KOPT-K1 (cell line): Measurements from ENCODE around the gene TMEM178B.

Source experiments
- H3K27ac ChIP-seq: fragments of 200-600 bp; sonication (generic); 2 replicates; pipeline ENCODE4 v1.5.1; 2016; ENCODE audit warnings: antibody characterized with exemption, mild to moderate bottlenecking, low read depth, low read length; ENCODE audit not compliant: poor library complexity, severe bottlenecking
- H3K36me3 ChIP-seq: fragments of 200-600 bp; sonication (generic); 2 replicates; pipeline ENCODE4 v1.5.1; 2017; ENCODE audit warnings: antibody characterized with exemption, mild to moderate bottlenecking, low read length, moderate library complexity; ENCODE audit not compliant: insufficient read depth
- H3K9me3 ChIP-seq: fragments of 200-600 bp; sonication (generic); 2 replicates; pipeline ENCODE4 v1.5.1; 2017; ENCODE audit warnings: antibody characterized with exemption, low read length, mild to moderate bottlenecking; ENCODE audit not compliant: insufficient read depth, poor library complexity, severe bottlenecking

Gene TMEM178B

GRCh38 chr7:141263508-141263907 lies 189.6 kb downstream of the TMEM178B start:
- Histone ChIP-seq H3K9me3 (no peaks in the 10 kb centered on the region), H3K36me3 (no peaks in the 10 kb centered on the region), H3K27ac (no peak overlapping the region)

- Histone ChIP-seq H3K9me3 (no peaks in the 10 kb centered on the region), H3K36me3 (no peaks in the 10 kb centered on the region), H3K27ac (no peak overlapping the region)
Observed at GRCh38 chr7:141263983-141264382, 190.1 kb downstream of the TMEM178B start.

GRCh38 chr7:141264511-141264910 lies 190.6 kb downstream of the TMEM178B start:
- Histone ChIP-seq H3K27ac (no peak overlapping the region), H3K36me3 (no peaks in the 10 kb centered on the region), H3K9me3 (no peaks in the 10 kb centered on the region)

GRCh38 chr7:141265668-141266067 lies 191.8 kb downstream of the TMEM178B start:
- H3K9me3 ChIP-seq: no peaks in the 10 kb centered on the region
- H3K27ac ChIP-seq: no peak overlapping the region
- no peaks in the 10 kb centered on the region for H3K36me3 ChIP-seq

GRCh38 chr7:141268614-141269013 lies 194.8 kb downstream of the TMEM178B start:
- Histone ChIP-seq H3K36me3 (no peaks in the 10 kb centered on the region), H3K27ac (no peak overlapping the region), H3K9me3 (no peaks in the 10 kb centered on the region)

DNA sequence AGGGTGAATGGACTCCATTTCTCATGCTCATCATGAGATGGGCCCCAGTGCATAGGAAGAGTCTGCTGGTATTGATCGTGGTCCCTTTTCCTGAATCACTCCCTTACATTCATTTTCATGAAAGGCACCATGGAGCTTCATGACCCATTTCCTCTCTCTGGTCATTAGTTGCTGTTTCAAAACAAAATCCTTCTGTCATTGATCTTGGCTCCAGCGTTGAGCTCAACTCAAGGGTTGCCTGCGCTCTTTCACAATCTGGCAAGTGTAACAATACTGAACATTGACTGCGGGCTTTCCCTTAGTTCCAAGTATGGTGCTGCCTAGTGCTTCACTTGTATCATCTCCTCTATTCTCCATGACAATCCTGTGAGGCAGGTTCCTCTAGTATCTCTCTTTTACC lies 197.6 kb downstream of the TMEM178B start:
- Histone ChIP-seq H3K9me3 (no peaks in the 10 kb centered on the region), H3K36me3 (no peaks in the 10 kb centered on the region), H3K27ac (no peak overlapping the region)

- Histone ChIP-seq H3K27ac (no peak overlapping the region), H3K9me3 (no peaks in the 10 kb centered on the region), H3K36me3 (no peaks in the 10 kb centered on the region)
Observed at GRCh38 chr7:141272417-141272816, 198.6 kb downstream of the TMEM178B start.

GRCh38 chr7:141275350-141275749 lies 201.5 kb downstream of the TMEM178B start:
- Histone ChIP-seq H3K27ac (no peak overlapping the region), H3K9me3 (no peaks in the 10 kb centered on the region), H3K36me3 (no peaks in the 10 kb centered on the region)

- Histone ChIP-seq H3K27ac (no peak overlapping the region), H3K36me3 (no peaks in the 10 kb centered on the region), H3K9me3 (no peaks in the 10 kb centered on the region)
Observed at GRCh38 chr7:141276031-141276430, 202.2 kb downstream of the TMEM178B start.

GRCh38 chr7:141280100-141280499 lies 206.2 kb downstream of the TMEM178B start:
- H3K27ac ChIP-seq: no peak overlapping the region
- no peaks in the 10 kb centered on the region for H3K36me3 ChIP-seq
- H3K9me3 ChIP-seq: no peaks in the 10 kb centered on the region

DNA sequence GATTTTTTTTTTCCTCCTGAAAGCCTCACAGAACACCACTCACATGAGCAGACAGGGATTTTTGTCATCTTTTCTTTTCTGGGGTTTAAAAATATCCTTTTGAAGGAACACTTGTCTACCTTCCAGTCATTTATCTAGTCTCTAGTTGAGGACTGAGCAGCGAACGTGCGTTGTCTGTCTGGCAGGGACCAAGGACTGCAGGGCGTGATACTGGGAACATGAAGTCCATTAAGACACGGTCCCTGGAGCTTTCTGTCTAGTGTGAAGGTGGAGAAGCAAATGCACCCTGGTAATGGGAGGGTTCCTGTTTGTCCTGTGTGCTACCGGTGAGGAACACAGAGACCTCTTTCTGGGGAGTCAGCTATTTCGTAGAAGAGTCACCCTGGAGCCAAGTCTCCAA lies 207.4 kb downstream of the TMEM178B start:
- Histone ChIP-seq H3K36me3 (no peaks in the 10 kb centered on the region), H3K27ac (no peak overlapping the region), H3K9me3 (no peaks in the 10 kb centered on the region)

DNA sequence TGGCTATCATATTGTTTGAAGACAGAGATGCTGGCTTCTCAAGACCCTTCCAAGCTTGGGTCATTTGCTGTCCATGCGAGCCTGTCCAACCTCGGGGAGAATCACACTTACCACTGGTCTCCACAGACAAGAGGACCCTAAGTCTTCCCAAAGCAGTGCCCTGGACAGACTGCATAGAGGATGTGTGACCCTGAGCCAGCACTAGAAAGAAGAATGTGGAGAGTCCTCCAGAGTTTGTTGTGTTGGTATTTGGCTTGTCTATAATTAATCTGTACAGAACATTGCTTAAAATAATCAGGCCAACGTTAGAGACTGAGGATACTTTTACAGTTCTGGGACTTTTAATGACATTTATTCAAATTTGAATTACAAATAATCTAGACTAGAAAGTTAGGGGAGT lies 212.7 kb downstream of the TMEM178B start:
- no peaks in the 10 kb centered on the region for H3K36me3 ChIP-seq
- no peak overlapping the region for H3K27ac ChIP-seq
- H3K9me3 ChIP-seq: no peaks in the 10 kb centered on the region

DNA sequence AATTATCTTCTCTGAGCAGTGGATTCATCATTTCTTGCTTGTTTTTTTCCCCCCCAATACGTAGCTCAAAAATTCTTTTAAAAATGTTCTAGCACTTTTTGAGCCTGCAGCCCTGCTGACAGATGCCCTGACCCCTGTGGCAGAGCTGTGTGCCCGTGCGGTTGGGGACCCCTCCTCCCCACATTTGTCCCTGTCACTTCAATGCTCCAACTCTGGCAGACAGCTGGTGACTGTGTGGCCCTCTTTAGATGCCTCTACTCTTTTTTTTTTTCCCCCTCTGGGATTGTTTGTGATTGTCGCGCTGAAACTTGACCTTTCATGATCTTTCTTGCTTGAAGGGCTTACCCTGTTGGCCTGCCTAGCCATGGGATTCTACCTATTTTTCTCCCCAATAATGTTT lies 214.1 kb downstream of the TMEM178B start:
- Histone ChIP-seq H3K36me3 (no peaks in the 10 kb centered on the region), H3K27ac (no peak overlapping the region), H3K9me3 (no peaks in the 10 kb centered on the region)

DNA sequence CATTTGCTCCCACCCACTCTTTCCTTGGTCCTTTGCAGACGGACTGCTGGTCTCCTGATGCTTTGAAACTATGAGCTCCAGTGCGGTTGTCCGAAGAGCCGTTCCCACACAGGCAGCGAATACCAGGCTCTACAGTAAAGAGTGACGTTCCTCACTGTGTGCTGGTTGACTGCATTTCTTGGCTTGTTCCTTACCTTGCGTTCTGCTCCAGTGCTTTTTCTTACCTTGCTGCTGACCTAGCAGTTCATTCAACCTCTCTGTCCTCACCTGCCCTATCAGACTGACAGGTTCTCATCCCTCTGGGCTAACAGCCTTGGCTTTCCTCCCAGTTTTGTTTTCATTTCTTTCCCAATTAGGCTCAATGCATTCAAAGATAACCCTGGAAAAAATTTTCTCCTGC lies 214.8 kb downstream of the TMEM178B start:
- Histone ChIP-seq H3K27ac (no peak overlapping the region), H3K36me3 (no peaks in the 10 kb centered on the region), H3K9me3 (no peaks in the 10 kb centered on the region)

GRCh38 chr7:141290365-141290764 lies 216.5 kb downstream of the TMEM178B start:
- Histone ChIP-seq H3K36me3 (no peaks in the 10 kb centered on the region), H3K9me3 (no peaks in the 10 kb centered on the region), H3K27ac (no peak overlapping the region)

DNA sequence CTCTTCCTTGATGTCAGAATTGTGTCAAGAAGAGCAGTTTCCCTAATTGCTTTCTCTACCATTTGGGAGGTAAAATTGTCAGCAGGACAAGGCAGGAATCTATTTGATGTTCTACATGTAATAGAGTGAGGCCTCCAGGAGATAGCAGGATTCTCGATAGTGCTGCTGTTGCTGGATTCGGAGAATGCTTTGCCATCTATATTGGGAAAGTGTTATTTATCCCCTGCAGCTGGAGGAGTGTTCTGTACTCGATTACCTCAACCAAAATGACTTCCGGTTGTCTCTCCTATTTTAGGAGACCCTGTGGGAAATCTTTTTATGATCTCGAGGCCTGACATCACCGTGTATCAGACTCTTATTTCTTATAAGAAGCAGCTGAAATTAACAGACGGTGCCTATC lies 217.1 kb downstream of the TMEM178B start:
- no peak overlapping the region for H3K27ac ChIP-seq
- no peaks in the 10 kb centered on the region for H3K9me3 ChIP-seq
- H3K36me3 ChIP-seq: no peaks in the 10 kb centered on the region

GRCh38 chr7:141291541-141291940 lies 217.7 kb downstream of the TMEM178B start:
- Histone ChIP-seq H3K36me3 (no peaks in the 10 kb centered on the region), H3K27ac (no peak overlapping the region), H3K9me3 (no peaks in the 10 kb centered on the region)
